ENCODE measurements around the gene ZNF292.

GRCh38 chr6:87164506-87164905, 9.1 kb downstream of the ZNF292 start:
- TF ChIP-seq EP300 (IDR thresholded peaks at IDR 0.05) (no peak), POLR2A (IDR thresholded peaks at IDR 0.05) (no peak), CTCF (IDR thresholded peaks at IDR 0.05) (no peak)

All from stomach (tissue), 4 donors.